Measurements from ENCODE around the gene LRRTM1.

- TF ChIP-seq POLR2AphosphoS5 (IDR thresholded peaks at IDR 0.05; ENCODE audit: low read depth, low read length): no peak
- no peak for TF ChIP-seq POLR2A (IDR thresholded peaks at IDR 0.05; ENCODE audit: low read depth, low read length)
- TF ChIP-seq TAF1 (IDR thresholded peaks at IDR 0.05; ENCODE audit: borderline replicate concordance, low read depth, low read length): no peak
Observed at GRCh38 chr2:80258341-80258740, 46.2 kb downstream of the LRRTM1 start.
